Effector memory CD4-positive, alpha-beta T cell (primary cell): ENCODE measurements around the gene CD22.
"Not testable (repeated sequence)": the region's sequence is repeated elsewhere in the genome, so short reads cannot be mapped to it uniquely, and the experiment has no call there.

Experiments
- DNase-seq, 3 donors: peaks; one replicate each; pipeline ENCODE4 v3.0.0-alpha.2; 2020
- H3K27ac ChIP-seq: 2 replicates; pipeline ENCODE4 v1.7.0; 2013; ENCODE audit warnings: mild to moderate bottlenecking, low read length, moderate library complexity; ENCODE audit not compliant: insufficient read depth, poor library complexity, severe bottlenecking
- H3K27me3 ChIP-seq: replicated peaks from 2 replicates; pipeline ENCODE4 v1.7.0; 2013; ENCODE audit warnings: mild to moderate bottlenecking, low read length; ENCODE audit not compliant: insufficient read depth, control insufficient read depth, poor library complexity, severe bottlenecking
- H3K36me3 ChIP-seq: 2 replicates; pipeline ENCODE4 v1.7.0; 2013; ENCODE audit warnings: mild to moderate bottlenecking, low read length, moderate library complexity; ENCODE audit not compliant: control insufficient read depth, insufficient read depth
- H3K4me1 ChIP-seq: 2 replicates; pipeline ENCODE4 v1.7.0; 2013; ENCODE audit warnings: low read length, mild to moderate bottlenecking; ENCODE audit not compliant: control insufficient read depth, insufficient read depth, poor library complexity, severe bottlenecking
- H3K4me3 ChIP-seq: 2 replicates; pipeline ENCODE4 v1.7.0; 2013; ENCODE audit warnings: low read length, low read depth, mild to moderate bottlenecking; ENCODE audit not compliant: insufficient read depth, poor library complexity, severe bottlenecking
- H3K9me3 ChIP-seq: 2 replicates; pipeline ENCODE4 v1.7.0; 2013; ENCODE audit warnings: mild to moderate bottlenecking, low read length, moderate library complexity; ENCODE audit not compliant: control insufficient read depth

CD22 gene

DNA sequence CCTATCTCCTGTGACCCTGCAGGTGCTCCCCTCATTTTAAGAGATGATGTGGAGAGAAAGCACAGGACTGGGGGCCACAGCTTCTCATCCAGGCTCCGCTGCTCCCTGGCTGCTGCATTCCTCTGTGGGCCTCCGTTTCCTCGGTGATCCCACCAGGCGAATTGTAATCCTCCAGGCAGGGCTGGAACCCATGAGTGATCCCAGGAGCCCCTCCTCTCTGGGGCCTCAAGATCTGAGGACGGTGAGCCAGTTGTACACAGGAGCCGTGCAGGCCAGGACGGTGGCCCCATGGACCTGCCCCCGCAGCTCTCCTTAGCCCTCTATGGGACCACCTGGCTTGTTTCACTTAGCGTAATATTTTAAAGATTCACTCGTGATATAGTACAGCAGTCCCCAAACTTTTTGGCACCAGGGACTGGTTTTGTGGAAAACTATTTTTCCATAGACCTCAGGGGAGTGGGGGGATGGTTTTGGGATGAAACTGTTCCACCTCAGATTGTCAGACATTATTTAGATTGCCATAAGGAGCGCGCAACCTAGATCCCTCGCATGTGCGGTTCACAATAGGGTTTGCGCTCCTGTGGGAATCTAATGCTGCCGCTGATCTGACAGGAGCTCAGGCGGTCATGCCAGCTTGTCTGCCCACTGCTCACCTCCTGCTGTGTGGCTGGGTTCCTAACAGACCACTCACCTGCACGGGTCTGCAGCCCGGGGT lies 34.9 kb downstream of the CD22 start:
- Histone ChIP-seq H3K27me3 (no peaks in the 10 kb centered on the region), H3K27ac (no peak overlapping the region), H3K4me3 (no peak overlapping the region), H3K36me3 (no peaks in the 10 kb centered on the region), H3K4me1 (no peaks in the 10 kb centered on the region), H3K9me3 (no peaks in the 10 kb centered on the region)
- no peak for DNase-seq

DNA sequence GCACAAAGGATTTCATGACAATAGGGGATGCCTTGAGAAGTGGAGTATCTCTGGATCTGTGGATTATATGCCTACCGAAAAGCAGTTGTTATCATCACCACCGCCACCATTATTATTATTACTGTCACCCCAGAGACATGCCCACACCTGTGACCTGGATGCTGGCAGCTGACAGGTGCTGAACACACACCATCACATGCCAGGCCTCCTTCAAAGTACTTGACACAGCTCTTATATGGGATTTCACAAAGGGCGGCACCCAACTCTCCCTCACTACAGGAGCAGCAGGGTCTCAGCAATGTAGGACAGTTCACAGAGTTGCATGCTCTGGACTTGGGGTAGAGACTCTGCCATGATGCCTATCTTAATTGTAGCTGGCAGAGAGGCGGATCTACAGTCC lies 36.3 kb downstream of the CD22 start:
- Histone ChIP-seq H3K4me1 (no peaks in the 10 kb centered on the region), H3K9me3 (no peaks in the 10 kb centered on the region), H3K27me3 (no peaks in the 10 kb centered on the region), H3K4me3 (no peak overlapping the region), H3K27ac (no peak overlapping the region), H3K36me3 (no peaks in the 10 kb centered on the region)
- no peak for DNase-seq

DNA sequence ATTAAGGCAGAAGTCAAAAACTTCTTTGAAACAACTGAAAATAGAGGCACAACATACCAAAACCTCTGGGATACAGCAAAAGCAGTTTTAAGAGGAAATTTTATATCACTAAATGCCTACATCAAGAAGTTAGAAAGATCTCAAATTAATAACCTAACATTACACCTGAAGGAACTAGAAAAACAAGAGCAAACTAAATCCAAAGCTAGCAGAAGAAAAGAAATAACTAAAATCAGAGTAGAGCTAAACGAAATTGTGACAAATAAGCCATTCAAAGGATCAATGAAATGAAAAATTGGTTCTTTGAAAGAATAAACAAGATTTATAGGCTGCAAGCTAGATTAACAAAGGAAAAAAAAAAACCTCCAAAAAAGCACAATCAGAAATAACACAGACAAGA lies 39.4 kb downstream of the CD22 start:
- Histone ChIP-seq H3K27ac (no peak overlapping the region), H3K4me3 (no peak overlapping the region), H3K36me3 (no peaks in the 10 kb centered on the region), H3K9me3 (no peaks in the 10 kb centered on the region), H3K27me3 (no peaks in the 10 kb centered on the region), H3K4me1 (no peaks in the 10 kb centered on the region)
- DNase-seq: no peak

DNA sequence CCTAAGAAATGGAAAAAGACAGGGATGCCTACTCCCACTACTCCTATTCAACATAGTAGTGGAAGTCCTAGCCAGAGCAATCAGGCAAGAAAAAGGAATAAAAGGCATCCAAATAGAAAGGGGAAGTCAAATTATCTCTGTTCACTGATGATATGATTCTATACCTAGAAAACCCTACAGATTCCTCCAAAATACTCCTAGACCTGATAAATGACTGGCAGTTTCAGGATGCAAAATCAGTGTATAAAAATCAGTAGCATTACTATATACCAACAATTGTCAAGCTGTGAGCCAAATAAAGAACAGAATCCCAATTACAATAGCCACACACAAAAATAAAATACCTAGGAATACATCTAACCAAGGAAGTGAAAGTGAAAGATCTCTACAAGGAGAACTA lies 40.5 kb downstream of the CD22 start:
- Histone ChIP-seq H3K36me3 (no peaks in the 10 kb centered on the region), H3K27ac (no peak overlapping the region), H3K4me1 (no peaks in the 10 kb centered on the region), H3K4me3 (no peak overlapping the region), H3K9me3 (no peaks in the 10 kb centered on the region), H3K27me3 (no peaks in the 10 kb centered on the region)
- DNase-seq: no peak

DNA sequence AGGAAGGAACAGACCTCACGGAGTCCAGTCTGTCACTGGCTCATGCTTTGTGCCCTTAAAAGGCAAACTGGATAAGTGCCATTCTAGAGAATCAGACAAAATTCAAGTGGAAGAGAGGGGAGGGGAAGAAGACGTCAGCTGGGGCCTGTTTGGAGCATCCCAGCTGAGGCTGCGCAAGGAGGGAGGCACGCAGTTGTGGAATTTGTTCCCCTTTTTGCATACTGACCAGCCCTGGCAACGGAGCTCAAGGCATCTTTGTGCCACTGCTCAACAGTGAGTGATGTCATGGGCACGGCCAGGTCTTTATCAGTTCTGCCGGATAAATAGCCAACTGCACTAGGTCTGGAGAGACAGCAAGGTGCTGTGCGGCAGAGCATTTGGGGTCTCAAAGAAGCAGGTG lies 41.7 kb downstream of the CD22 start, which contains the start of gene GPR42:
TSS of gene GPR42 (plus strand) at position 347 of the 400 bp plus-strand sequence. CDS start 292 bp downstream, outside the sequence.
- DNase-seq: no peak
- Histone ChIP-seq H3K27me3 (no peaks in the 10 kb centered on the region), H3K27ac (no peak within 1 kb of the TSS), H3K36me3 (no peaks in the 10 kb centered on the region), H3K4me3 (no peak within 1 kb of the TSS), H3K4me1 (no peaks in the 10 kb centered on the region), H3K9me3 (no peaks in the 10 kb centered on the region)

DNA sequence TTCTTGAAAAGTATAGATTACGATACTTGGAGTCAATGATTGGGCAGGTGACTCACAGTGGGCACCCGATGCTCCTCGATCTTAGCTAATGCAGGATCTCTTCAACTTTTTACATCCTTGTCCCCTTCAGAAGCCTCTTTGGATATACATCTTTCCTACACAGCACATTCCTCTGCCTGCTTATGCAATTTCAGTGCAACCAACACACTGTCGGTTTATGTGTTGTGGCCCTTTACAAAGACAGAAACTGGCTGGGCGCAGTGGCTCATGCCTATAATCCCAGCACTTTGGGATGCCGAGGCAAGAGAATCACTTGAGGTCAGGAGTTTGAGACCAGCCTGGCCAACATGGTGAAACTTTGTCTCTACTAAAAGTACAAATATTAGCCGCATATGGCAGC lies 44.5 kb downstream of the CD22 start:
- Histone ChIP-seq H3K36me3 (no peaks in the 10 kb centered on the region), H3K9me3 (no peaks in the 10 kb centered on the region), H3K27me3 (no peaks in the 10 kb centered on the region), H3K4me1 (no peaks in the 10 kb centered on the region), H3K27ac (no peak overlapping the region), H3K4me3 (no peak overlapping the region)
- DNase-seq: no peak

DNA sequence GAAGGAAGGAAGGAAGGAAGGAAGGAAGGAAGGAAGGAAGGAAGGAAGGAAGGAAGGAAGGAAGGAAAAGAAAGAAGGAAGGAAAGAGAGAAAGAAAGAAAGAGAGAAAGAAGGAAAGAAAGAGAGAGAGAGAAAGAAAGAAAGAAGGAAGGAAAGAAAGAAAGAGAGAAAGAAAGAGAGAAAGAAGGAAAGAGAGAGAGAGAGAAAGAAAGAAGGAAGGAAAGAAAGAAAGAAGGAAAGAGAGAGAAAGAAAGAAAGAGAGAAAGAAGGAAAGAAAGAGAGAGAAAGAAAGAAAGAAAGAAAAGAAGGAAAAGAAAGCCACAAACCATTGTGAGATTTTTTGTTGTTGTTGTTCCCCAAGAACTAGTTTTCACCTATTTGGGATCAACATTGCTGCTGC lies 45.0 kb downstream of the CD22 start:
- not testable (repeated sequence) for H3K4me1 ChIP-seq, H3K9me3 ChIP-seq, H3K36me3 ChIP-seq, H3K4me3 ChIP-seq, H3K27ac ChIP-seq, H3K27me3 ChIP-seq, DNase-seq

DNA sequence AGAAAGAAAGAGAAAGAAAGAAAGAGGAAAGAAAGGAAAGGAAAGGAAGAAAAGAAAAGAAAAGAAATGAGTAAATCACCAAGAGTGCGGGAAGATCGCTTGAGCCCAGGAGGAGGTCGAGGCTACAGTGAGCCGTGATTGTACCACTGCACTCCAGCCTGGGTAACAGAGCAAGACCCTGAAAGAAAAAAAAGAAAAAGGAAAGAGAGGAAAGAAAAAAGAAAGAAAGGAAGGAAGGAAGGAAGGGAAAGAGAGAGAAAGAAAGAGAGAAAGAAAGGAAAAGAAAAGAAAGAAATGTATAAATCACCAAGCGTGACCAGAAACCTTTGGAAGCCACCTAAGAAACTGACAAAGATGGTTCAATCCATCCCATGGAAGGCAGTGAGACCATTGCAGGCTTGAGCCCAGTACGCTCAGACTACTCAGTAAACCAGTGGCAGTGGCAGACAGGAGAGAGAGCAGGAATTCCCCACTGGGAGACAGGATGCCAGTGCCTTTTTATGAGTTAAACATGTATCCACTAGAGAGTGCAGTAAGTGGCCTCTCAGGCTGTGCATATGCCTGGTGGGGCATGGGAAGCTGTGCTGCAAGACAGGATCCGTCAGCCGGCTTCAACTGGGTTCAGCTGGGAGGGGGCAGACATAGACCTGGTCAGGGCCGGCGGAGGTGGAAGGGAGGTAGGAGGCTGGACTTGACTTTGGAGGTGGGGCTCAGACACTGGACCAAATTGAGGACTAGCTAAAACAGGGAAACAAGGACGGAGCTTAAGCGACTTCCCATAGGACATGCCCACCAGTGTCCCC lies 46.7 kb downstream of the CD22 start:
- no peaks in the 10 kb centered on the region for H3K4me1 ChIP-seq
- H3K36me3 ChIP-seq: no peaks in the 10 kb centered on the region
- H3K9me3 ChIP-seq: no peaks in the 10 kb centered on the region
- no peaks in the 10 kb centered on the region for H3K27me3 ChIP-seq
- H3K4me3 ChIP-seq: no peak overlapping the region
- no peak for DNase-seq
- no peak overlapping the region for H3K27ac ChIP-seq

DNA sequence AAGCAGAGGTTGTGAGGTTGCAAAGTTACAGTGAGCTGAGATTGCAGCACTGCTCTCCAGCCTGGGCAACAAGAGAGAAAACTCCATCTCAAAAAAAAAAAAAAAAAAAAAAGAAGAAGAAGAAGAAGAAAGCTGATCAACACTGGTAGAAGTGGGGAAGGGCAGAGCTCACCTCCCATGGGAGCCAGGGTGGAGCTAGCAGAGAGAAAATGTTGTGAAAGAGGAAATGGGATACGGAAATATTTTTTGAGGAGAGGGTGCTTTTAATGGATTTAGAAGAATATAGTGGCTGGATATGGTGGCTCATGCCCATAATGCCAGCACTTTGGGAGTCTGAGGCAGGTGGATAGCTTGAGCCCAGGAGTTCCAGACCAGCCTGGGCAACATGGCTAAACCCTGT lies 48.7 kb downstream of the CD22 start:
- no peaks in the 10 kb centered on the region for H3K36me3 ChIP-seq
- H3K9me3 ChIP-seq: no peaks in the 10 kb centered on the region
- no peak for DNase-seq
- H3K27me3 ChIP-seq: no peaks in the 10 kb centered on the region
- H3K4me1 ChIP-seq: no peaks in the 10 kb centered on the region
- H3K4me3 ChIP-seq: no peak overlapping the region
- no peak overlapping the region for H3K27ac ChIP-seq

DNA sequence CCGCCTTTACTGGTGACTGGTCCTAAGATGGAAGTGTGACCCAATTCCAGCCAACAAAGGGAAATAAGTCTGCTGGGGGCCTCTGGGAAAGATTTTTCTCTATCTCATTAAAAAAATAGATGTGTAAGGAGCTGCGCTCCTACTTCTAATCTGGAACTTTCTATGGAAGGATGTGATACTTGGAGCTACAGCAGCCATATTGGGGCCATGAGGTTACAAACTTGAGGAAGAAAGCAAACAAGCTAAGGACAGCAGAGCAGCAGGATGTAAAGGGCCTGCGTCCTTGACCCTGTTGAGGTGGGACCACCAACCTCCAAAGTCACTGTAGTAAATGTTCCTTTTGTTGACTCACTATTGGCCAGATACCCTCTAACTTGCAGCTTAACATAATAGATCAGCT lies 49.4 kb downstream of the CD22 start:
- no peak for DNase-seq
- Histone ChIP-seq H3K4me3 (no peak overlapping the region), H3K27me3 (no peaks in the 10 kb centered on the region), H3K36me3 (no peaks in the 10 kb centered on the region), H3K27ac (no peak overlapping the region), H3K9me3 (no peaks in the 10 kb centered on the region), H3K4me1 (no peaks in the 10 kb centered on the region)
